ENCODE results near the gene FAM170B. TPM values are rescaled to one million over a fixed set of nuclear protein-coding genes. Genes with fewer than 3 reads are reported as not detected.

FAM170B gene
- total and polyA plus RNA-seq, 7 donors: 0.01 TPM; not detected in 6

DNA sequence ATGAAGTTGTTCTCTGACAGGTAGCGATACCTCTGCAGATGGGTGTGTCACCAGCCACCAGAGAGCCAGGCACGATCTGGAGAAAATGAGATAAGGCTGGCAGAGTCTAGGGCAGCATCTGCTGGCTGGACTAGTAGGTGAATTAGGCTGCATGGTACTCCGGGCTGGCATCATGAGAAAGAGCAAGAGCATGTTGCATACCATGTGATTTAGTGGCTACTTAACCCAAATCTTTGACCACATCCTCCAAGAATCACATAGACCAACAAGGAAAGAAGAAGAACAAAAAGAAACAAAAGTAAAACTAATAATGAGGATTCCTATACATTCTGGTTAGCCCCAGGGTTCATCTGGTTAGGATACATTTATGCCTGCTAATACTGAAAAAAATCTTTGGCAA, 23.4 kb upstream of the FAM170B start:
- WGBS, 3 donors: 84 to 88% (median 88%) methylated on average over 3 of the region's 3 CpGs
- H3K36me3 ChIP-seq (ENCODE audit: insufficient read depth in 1 of 2, low read depth in 1 of 2): no peaks in the 10 kb centered on the region
- no peaks in the 10 kb centered on the region for H3K4me1 ChIP-seq
- no peaks in the 10 kb centered on the region for H3K27me3 ChIP-seq (ENCODE audit: insufficient read depth in 3 of 3, low read length in 2 of 3)
- DNase-seq (no peak), ATAC-seq (no peak)
- no peaks in the 10 kb centered on the region for H3K9me3 ChIP-seq
- intact Hi-C loops (cut with DNase I): no loop called here
- no peak overlapping the region for H3K4me3 ChIP-seq
- TF ChIP-seq, protein P1, sequence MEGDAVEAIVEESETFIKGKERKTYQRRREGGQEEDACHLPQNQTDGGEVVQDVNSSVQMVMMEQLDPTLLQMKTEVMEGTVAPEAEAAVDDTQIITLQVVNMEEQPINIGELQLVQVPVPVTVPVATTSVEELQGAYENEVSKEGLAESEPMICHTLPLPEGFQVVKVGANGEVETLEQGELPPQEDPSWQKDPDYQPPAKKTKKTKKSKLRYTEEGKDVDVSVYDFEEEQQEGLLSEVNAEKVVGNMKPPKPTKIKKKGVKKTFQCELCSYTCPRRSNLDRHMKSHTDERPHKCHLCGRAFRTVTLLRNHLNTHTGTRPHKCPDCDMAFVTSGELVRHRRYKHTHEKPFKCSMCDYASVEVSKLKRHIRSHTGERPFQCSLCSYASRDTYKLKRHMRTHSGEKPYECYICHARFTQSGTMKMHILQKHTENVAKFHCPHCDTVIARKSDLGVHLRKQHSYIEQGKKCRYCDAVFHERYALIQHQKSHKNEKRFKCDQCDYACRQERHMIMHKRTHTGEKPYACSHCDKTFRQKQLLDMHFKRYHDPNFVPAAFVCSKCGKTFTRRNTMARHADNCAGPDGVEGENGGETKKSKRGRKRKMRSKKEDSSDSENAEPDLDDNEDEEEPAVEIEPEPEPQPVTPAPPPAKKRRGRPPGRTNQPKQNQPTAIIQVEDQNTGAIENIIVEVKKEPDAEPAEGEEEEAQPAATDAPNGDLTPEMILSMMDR (IDR thresholded peaks at IDR 0.05): no peak
- no peak overlapping the region for H3K27ac ChIP-seq

DNA sequence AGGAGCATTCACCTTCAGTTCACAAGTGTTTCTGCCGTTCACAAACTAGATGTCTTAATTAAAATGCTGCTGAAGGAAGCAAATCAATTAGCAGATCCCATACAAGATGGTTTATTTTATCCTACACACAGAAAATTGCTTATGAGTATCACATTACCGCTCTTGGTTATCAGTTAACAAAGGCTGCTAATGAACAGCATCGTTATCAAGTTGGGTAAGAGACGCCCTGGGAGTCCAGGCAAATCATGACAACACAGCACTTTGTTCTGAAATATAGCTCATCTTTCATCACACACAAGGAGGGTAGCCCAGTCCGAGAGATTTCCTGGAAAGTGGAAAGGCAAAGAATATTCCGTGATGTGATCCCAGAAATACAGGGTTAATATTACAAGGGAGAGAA, 20.8 kb upstream of the FAM170B start:
- H3K36me3 ChIP-seq (ENCODE audit: insufficient read depth in 1 of 2, low read depth in 1 of 2): no peaks in the 10 kb centered on the region
- no peak overlapping the region for H3K4me3 ChIP-seq
- no peaks in the 10 kb centered on the region for H3K9me3 ChIP-seq
- no peak overlapping the region for H3K27ac ChIP-seq
- ATAC-seq (no peak), DNase-seq (no peak)
- 93 to 94% (median 94%) methylated on average over 6 of the region's 6 CpGs for WGBS, 3 donors
- no peaks in the 10 kb centered on the region for H3K4me1 ChIP-seq
- intact Hi-C loops (cut with DNase I): no loop called here
- TF ChIP-seq, protein P1 (IDR thresholded peaks at IDR 0.05): no peak
- H3K27me3 ChIP-seq (ENCODE audit: insufficient read depth in 3 of 3, low read length in 2 of 3): no peaks in the 10 kb centered on the region

DNA sequence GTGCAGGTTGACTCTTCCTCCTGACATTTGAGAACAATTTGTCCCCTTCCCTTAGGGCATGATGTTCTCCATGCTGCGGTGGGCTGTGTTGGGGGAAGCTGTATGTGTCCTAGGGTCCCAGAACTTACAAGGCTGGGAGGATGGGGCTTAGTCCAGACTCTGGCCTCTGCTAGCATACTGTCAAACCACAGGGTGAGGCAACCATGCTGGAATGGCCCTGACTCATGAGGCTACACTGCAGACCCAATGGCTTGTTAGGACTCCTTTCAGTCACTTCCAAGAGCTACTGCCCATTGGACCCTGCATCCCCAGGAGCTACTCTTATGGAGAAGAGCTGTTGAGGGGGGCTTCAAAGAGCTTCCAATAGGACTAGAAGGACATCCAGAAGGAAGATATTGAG, 20.1 kb upstream of the FAM170B start:
- H3K27me3 ChIP-seq (ENCODE audit: insufficient read depth in 3 of 3, low read length in 2 of 3): no peaks in the 10 kb centered on the region
- H3K9me3 ChIP-seq: no peaks in the 10 kb centered on the region
- 93 to 100% (median 95%) methylated on average over 1 of the region's 1 CpG for WGBS, 3 donors
- TF ChIP-seq, protein P1 (IDR thresholded peaks at IDR 0.05): no peak
- DNase-seq (no peak), ATAC-seq (no peak)
- no peaks in the 10 kb centered on the region for H3K36me3 ChIP-seq (ENCODE audit: insufficient read depth in 1 of 2, low read depth in 1 of 2)
- no peak overlapping the region for H3K4me3 ChIP-seq
- intact Hi-C loops (cut with DNase I): no loop called here
- H3K27ac ChIP-seq: no peak overlapping the region
- H3K4me1 ChIP-seq: no peaks in the 10 kb centered on the region

DNA sequence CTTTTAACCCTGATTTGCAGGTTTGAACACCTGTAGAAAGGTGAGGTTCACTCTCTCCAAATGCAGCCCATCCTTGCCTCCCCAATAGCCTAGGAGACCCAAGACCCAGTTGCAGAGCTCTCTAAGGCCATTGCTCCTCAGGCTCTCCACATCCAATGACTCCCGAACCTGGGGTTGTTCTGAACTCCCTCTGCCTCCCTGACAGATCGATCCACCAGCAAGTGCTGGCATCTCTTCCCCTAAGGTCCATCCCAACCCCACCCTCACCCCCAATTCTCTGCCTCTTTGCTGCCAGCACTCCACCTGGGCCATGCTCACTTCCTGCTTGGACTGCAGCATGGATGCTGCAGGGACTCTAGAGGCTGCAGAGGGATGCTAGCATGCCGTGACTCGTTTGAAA, 19.3 kb upstream of the FAM170B start:
- H3K4me1 ChIP-seq: no peaks in the 10 kb centered on the region
- H3K27ac ChIP-seq: no peak overlapping the region
- WGBS, 3 donors: 50 to 78% (median 64%) methylated on average over 4 of the region's 4 CpGs
- DNase-seq (no peak), ATAC-seq (no peak)
- no peaks in the 10 kb centered on the region for H3K36me3 ChIP-seq (ENCODE audit: insufficient read depth in 1 of 2, low read depth in 1 of 2)
- intact Hi-C loops (cut with DNase I): no loop called here
- no peaks in the 10 kb centered on the region for H3K9me3 ChIP-seq
- TF ChIP-seq, protein P1 (IDR thresholded peaks at IDR 0.05): no peak
- H3K27me3 ChIP-seq (ENCODE audit: insufficient read depth in 3 of 3, low read length in 2 of 3): no peaks in the 10 kb centered on the region
- no peak overlapping the region for H3K4me3 ChIP-seq

DNA sequence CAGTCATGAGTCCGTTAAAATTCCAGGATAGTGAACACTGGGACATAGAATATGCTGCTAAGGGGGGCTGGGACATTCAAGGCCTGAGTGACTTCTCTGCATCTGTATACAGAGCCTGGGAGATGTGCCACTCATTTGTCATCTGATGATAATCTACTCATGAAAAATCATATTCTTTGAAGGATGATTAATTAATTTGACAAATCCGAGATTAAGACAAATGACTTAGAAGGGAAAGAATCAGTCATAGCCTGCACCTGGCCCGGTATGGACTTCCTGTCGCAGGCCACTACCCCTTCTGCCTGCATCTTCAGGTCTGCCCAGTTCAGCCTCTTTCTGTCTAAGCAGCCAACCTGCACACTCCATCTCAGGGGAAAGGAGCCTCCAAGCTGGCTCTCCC, 18.8 kb upstream of the FAM170B start:
- no peaks in the 10 kb centered on the region for H3K9me3 ChIP-seq
- H3K27me3 ChIP-seq (ENCODE audit: insufficient read depth in 3 of 3, low read length in 2 of 3): no peaks in the 10 kb centered on the region
- intact Hi-C loops (cut with DNase I): no loop called here
- WGBS, 3 donors: 86 to 89% (median 88%) methylated on average over 4 of the region's 4 CpGs
- DNase-seq: no peak
- H3K4me1 ChIP-seq: no peaks in the 10 kb centered on the region
- TF ChIP-seq, protein P1 (IDR thresholded peaks at IDR 0.05): no peak
- H3K27ac ChIP-seq: no peak overlapping the region
- H3K36me3 ChIP-seq (ENCODE audit: insufficient read depth in 1 of 2, low read depth in 1 of 2): no peaks in the 10 kb centered on the region
- ATAC-seq: no peak
- H3K4me3 ChIP-seq: no peak overlapping the region
